ENCODE results near the gene ANKMY1.

The ANKMY1 gene

GRCh38 chr2:240469239-240469636, 88.5 kb downstream of the ANKMY1 start:
- TF ChIP-seq CTCF (IDR thresholded peaks at IDR 0.05; ENCODE audit: insufficient read depth, low read depth, low read length, missing control alignments), result no peak
- H3K4me3 ChIP-seq (ENCODE audit: low read depth, low read length), result no peak overlapping the region
- DNase-seq (ENCODE audit: low read depth), result no peak

GRCh38 chr2:240468303-240469238, 89.2 kb downstream of the ANKMY1 start:
- no peak for DNase-seq (ENCODE audit: low read depth)
- TF ChIP-seq CTCF (IDR thresholded peaks at IDR 0.05; ENCODE audit: insufficient read depth, low read depth, low read length, missing control alignments), result no peak
- H3K4me3 ChIP-seq (ENCODE audit: low read depth, low read length), result no peak overlapping the region

- TF ChIP-seq CTCF (IDR thresholded peaks at IDR 0.05; ENCODE audit: insufficient read depth, low read depth, low read length, missing control alignments), result no peak
- no peak for DNase-seq (ENCODE audit: low read depth)
- no peak overlapping the region for H3K4me3 ChIP-seq (ENCODE audit: low read depth, low read length)
These were observed 90.0 kb downstream of the ANKMY1 start for GRCh38 chr2:240467659-240468302.

GRCh38 chr2:240467149-240467642, 90.6 kb downstream of the ANKMY1 start:
- no peak for DNase-seq (ENCODE audit: low read depth)
- no peak for TF ChIP-seq CTCF (IDR thresholded peaks at IDR 0.05; ENCODE audit: insufficient read depth, low read depth, low read length, missing control alignments)

GRCh38 chr2:240466579-240467148, 91.1 kb downstream of the ANKMY1 start:
- DNase-seq (ENCODE audit: low read depth), result no peak
- no peak overlapping the region for H3K4me3 ChIP-seq (ENCODE audit: low read depth, low read length)
- no peak for TF ChIP-seq CTCF (IDR thresholded peaks at IDR 0.05; ENCODE audit: insufficient read depth, low read depth, low read length, missing control alignments)

More at GRCh38 chr2:240467149-240467642, 90.6 kb downstream of the ANKMY1 start:
- H3K4me3 ChIP-seq (ENCODE audit: low read depth, low read length), result no peak overlapping the region

GRCh38 chr2:240465765-240466578, 91.8 kb downstream of the ANKMY1 start:
- TF ChIP-seq CTCF (IDR thresholded peaks at IDR 0.05; ENCODE audit: insufficient read depth, low read depth, low read length, missing control alignments), result no peak
- no peak for DNase-seq (ENCODE audit: low read depth)
- no peak overlapping the region for H3K4me3 ChIP-seq (ENCODE audit: low read depth, low read length)
